ENCODE data around the gene LGALS13.
"Not testable (repeated sequence)": the region's sequence is repeated elsewhere in the genome, so short reads cannot be mapped to it uniquely, and the experiment has no call there.

The LGALS13 gene

GRCh38 chr19:39617745-39618144 is 15.4 kb downstream of the LGALS13 start:
- DNase-seq (ENCODE audit: low spot score): no peak

- no peak for DNase-seq (ENCODE audit: low spot score)
These were observed 21.6 kb downstream of the LGALS13 start for GRCh38 chr19:39623946-39624345.

GRCh38 chr19:39627631-39628030 is 25.3 kb downstream of the LGALS13 start:
- not testable (repeated sequence) for DNase-seq (ENCODE audit: low spot score)

- DNase-seq (ENCODE audit: low spot score): no peak
These were observed 28.9 kb downstream of the LGALS13 start for GRCh38 chr19:39631178-39631577.

- DNase-seq (ENCODE audit: low spot score): no peak
These were observed 29.3 kb downstream of the LGALS13 start for GRCh38 chr19:39631626-39632025.

- DNase-seq (ENCODE audit: low spot score): no peak
These were observed 35.6 kb downstream of the LGALS13 start for GRCh38 chr19:39637891-39638290.

- DNase-seq (ENCODE audit: low spot score): no peak
These were observed 39.4 kb downstream of the LGALS13 start for GRCh38 chr19:39641773-39642172.

- no peak for DNase-seq (ENCODE audit: low spot score)
These were observed 41.3 kb downstream of the LGALS13 start for GRCh38 chr19:39643591-39643990.

GRCh38 chr19:39645800-39646411 is 43.6 kb downstream of the LGALS13 start:
- DNase-seq (ENCODE audit: low spot score): peak; percentile 17

- DNase-seq (ENCODE audit: low spot score): no peak
These were observed 45.6 kb downstream of the LGALS13 start for GRCh38 chr19:39647918-39648317.

- DNase-seq (ENCODE audit: low spot score): no peak
These were observed 53.3 kb downstream of the LGALS13 start, which contains the start of gene LGALS16 for GRCh38 chr19:39655613-39656012. Gene LGALS16, plus strand, starts transcription at chr19:39655913. Its CDS starts 49 bp downstream, at chr19:39655962.

Measured in AG20443 (cell line).